Measurements from ENCODE around the gene BMP2K.
A peak's percentile ranks its signal among the peaks of the same experiment; 100 is the strongest.

Gene BMP2K

DNA sequence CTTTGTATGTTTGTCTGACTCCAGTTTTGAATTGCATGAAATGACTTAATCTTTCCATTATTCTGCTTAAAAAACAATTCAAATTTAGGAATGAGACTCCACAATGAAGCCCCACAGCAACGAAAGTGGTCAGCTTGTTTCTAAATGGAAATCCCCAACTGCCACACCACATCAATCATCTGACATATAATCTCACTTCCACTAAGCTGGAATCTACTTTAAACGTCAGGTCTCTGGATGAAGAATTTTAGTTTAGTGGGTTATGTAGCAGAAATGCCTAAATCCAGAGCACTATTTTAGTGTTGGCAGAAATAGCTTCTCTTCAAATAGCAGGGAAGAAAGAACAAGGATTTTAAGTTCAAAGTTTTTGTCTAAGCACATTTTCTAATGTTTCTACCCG is 1.7 kb upstream of the BMP2K start:
- TF ChIP-seq, protein P1, sequence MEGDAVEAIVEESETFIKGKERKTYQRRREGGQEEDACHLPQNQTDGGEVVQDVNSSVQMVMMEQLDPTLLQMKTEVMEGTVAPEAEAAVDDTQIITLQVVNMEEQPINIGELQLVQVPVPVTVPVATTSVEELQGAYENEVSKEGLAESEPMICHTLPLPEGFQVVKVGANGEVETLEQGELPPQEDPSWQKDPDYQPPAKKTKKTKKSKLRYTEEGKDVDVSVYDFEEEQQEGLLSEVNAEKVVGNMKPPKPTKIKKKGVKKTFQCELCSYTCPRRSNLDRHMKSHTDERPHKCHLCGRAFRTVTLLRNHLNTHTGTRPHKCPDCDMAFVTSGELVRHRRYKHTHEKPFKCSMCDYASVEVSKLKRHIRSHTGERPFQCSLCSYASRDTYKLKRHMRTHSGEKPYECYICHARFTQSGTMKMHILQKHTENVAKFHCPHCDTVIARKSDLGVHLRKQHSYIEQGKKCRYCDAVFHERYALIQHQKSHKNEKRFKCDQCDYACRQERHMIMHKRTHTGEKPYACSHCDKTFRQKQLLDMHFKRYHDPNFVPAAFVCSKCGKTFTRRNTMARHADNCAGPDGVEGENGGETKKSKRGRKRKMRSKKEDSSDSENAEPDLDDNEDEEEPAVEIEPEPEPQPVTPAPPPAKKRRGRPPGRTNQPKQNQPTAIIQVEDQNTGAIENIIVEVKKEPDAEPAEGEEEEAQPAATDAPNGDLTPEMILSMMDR (IDR thresholded peaks at IDR 0.05; ENCODE audit: insufficient read depth, low read length, missing control alignments) = no peak
- POLR2A ChIA-PET = no interaction called here
- no peak for DNase-seq (ENCODE audit: low read depth, low spot score)
- H3K4me3 ChIP-seq (ENCODE audit: low read depth, low read length) = no peak overlapping the region
- CTCF ChIA-PET = interaction anchor here (1.3 kb wide), 2 partner anchors 8 to 130 kb away, joined by 4 to 6 read pairs; no protein-coding TSS in a partner anchor

DNA sequence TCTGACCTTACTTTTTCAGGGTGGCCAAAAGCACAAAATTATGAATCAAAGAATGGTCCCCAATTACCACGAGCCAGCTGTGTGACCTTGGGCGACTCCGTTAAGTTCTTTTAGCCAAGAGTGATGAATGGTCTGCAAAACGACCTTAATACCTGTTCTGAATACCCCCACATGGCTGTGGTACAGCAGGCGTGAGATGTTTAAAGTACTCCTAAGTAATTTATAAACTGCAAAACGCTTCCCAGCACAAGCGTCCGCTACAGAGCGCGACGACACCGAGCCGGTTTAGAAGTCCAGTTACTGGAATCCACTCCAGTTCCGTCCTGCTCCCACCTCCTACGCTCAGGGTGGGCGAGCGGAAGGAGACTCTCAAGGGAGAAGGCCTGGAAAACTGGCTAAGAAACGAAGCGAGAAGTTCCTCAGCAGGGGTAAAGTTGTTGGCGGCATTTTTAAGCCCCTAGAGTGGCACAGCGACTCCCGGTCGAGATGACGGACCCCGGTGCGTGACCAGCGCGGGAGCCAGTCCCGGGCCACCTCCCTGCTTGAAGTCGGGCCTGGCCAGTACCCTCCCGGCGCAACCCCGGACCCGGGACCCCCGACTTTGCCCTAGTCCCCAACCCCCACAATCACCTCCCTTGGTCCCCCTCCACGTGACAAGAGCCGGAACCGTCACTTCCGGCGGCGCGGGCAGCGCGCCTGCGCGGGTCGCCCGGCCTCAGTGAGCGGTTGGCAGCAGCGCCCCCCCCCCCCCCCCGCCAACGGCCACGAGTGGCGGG is 659 bp upstream of the BMP2K start:
- ChIA-PET CTCF (interaction anchor here (1.3 kb wide), 1 partner anchor 9 kb away, joined by 4 read pairs; no protein-coding TSS in a partner anchor), POLR2A (interaction anchor here (0.7 kb wide), 1 partner anchor 159 kb away, joined by 3 read pairs; no protein-coding TSS in a partner anchor)
- H3K4me3 ChIP-seq (ENCODE audit: low read depth, low read length) = peak overlapping the region; percentile 66
- TF ChIP-seq, protein P1 (IDR thresholded peaks at IDR 0.05; ENCODE audit: insufficient read depth, low read length, missing control alignments) = no peak
- DNase-seq (ENCODE audit: low read depth, low spot score) = no peak

DNA sequence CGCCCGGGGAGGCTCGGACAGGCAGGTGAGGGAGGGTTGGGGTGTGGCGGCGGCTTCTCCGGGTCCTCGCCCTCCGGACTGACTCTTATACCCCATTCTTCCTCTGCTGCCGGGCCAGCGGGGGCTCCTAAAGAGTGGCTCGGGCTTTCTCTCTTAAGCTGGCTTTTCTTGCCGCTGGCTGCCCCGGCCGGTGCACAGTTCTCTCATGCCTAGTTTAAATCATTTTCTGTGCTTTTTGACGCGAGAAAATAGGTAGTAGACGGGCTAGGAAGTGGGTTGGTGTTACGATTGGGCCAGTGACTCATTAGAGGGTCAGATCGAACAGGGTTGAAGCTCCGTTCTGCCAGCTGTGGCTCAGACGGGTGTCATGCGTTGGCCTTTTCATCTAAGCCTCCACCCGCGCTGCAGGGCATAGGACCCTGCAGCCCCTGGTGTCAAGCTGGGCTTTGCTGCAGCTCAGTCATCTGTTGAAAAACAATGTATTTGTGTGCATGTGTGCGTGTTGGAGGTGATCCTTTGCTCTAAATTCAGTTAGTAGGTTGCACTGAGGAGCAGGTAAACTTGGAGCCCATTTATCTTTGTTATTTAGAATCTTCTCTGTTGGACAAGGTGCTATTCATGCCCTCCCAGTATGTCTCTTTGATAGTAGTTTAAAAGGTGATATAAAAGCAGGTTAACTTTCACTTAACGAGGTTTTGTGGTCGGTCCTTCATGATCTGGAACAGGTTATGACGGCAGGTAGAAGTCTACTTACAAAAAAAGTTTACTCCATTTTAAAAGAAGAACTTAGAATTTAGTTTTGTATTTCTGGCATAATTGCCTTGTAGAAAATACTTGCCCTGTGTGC is 802 bp downstream of the BMP2K start:
- POLR2A ChIA-PET = interaction anchor here (0.7 to 1.2 kb wide), 3 partner anchors 119 to 210 kb away, joined by 3 to 4 read pairs (median 3); no protein-coding TSS in a partner anchor
- H3K4me3 ChIP-seq (ENCODE audit: low read depth, low read length) = peak overlapping the region; percentile 66
- CTCF ChIA-PET = no interaction called here
- TF ChIP-seq, protein P1 (IDR thresholded peaks at IDR 0.05; ENCODE audit: insufficient read depth, low read length, missing control alignments) = no peak
- DNase-seq (ENCODE audit: low read depth, low spot score) = no peak

DNA sequence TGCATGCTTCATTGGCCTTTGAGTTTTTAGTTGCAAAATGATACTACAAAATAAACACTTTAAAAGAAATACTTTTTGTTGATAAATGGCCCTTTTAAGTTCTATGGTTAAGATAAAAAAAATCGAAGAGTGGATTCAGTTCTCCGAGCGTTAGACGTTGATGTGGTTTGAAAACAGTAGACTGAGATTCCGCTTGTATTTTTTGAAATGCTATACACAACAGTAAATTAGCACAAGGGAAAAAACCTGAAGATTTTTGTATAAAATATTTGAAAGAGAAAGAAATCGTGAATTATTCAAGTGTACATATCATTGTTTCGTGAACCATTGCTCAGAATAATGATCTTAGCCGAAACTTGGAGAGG is 1.4 kb downstream of the BMP2K start:
- DNase-seq (ENCODE audit: low read depth, low spot score) = no peak
- peak overlapping the region; percentile 66 for H3K4me3 ChIP-seq (ENCODE audit: low read depth, low read length)
- POLR2A ChIA-PET = no interaction called here
- TF ChIP-seq, protein P1 (IDR thresholded peaks at IDR 0.05; ENCODE audit: insufficient read depth, low read length, missing control alignments) = no peak
- CTCF ChIA-PET = no interaction called here

DNA sequence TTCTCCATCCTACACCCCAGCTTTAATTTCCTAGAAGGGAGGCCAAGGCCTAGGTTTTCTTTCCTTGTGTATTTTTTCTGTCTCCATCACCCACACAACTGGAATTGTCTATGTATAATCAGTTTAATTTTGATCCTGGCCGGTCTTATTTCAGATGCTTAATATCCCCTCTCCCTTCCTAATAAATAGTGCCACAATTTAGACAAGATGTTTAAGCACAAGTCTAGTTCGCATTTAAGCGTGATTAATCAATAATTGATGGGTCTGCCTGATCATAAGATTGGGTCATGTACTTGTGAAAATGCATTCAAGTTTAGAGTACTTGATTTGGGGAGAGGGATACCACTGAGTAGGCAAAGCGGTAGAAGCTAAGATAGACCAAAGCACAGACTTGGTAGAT is 2.4 kb downstream of the BMP2K start:
- no peak for DNase-seq (ENCODE audit: low read depth, low spot score)
- ChIA-PET POLR2A (no interaction called here), CTCF (interaction anchor here (1.1 kb wide), 1 partner anchor 149 kb away, joined by 3 read pairs; no protein-coding TSS in a partner anchor)
- TF ChIP-seq, protein P1 (IDR thresholded peaks at IDR 0.05; ENCODE audit: insufficient read depth, low read length, missing control alignments) = no peak
- H3K4me3 ChIP-seq (ENCODE audit: low read depth, low read length) = peak overlapping the region; percentile 9; the same call in 1 of the 2 replicates

DNA sequence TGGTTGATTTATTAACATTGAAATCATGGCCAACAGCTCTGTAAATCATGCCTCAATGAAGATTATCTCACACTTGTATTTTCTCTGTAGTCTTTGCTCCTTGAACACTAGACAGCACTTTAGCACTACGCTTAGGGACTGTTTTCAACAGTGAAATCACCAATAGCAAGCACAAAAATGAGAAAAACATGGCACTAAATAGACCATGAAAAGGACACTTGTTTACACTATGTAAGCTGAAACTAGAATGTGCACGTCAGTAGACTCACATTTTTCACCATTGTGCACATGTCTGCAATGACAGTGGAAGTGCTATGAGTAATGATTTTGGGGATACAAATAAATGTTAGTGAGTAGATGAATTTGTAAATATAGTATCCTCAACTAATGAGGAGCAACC is 3.1 kb downstream of the BMP2K start:
- TF ChIP-seq, protein P1 (IDR thresholded peaks at IDR 0.05; ENCODE audit: insufficient read depth, low read length, missing control alignments) = no peak
- ChIA-PET CTCF (interaction anchor here (1.1 kb wide), 1 partner anchor 150 kb away, joined by 3 read pairs; no protein-coding TSS in a partner anchor), POLR2A (no interaction called here)
- DNase-seq (ENCODE audit: low read depth, low spot score) = no peak
- no peak overlapping the region for H3K4me3 ChIP-seq (ENCODE audit: low read depth, low read length)

Measured in AG04449 (cell line).